H1 (cell line): Measurements from ENCODE around the gene TSC22D3. TPM values are rescaled to one million over a fixed set of nuclear protein-coding genes. Genes with fewer than 3 reads are reported as not detected.

Experiments
- CTCF ChIA-PET: fragments of 300-600 bp; sonication (Branson Sonifier 250); formaldehyde crosslinking; loops from one replicate; lab custom pipeline; 2021; ENCODE audit not compliant: partially characterized antibody; lab: Charles Lee
- POLR2A ChIA-PET: fragments of 300-600 bp; sonication (Branson Sonifier 250); formaldehyde crosslinking; loops from one replicate; lab custom pipeline; 2021; ENCODE audit warnings: inconsistent platforms; ENCODE audit not compliant: partially characterized antibody; lab: Charles Lee
- DNase-seq, 2 experiments: peaks; one replicate each; pipeline versions ENCODE4 v3.0.0 to v3.0.0-alpha.2; 2010 to 2022; ENCODE audit warnings: low spot score in 2 of 2, low read depth in 1 of 2, mixed read lengths in 1 of 2
- FAIRE-seq: peaks from 2 replicates; lab custom pipeline; 2011; peaks lifted over from hg19 to GRCh38; lab: Jason Lieb, UNC
- H2AFZ ChIP-seq: 2 replicates; pipeline ENCODE4 v1.8.1; 2012; ENCODE audit warnings: low read length, inconsistent platforms
- H2AK5ac ChIP-seq: 2 replicates; pipeline ENCODE4 v1.6.1; 2013; ENCODE audit warnings: low read depth, low read length
- H2BK120ac ChIP-seq: replicated peaks from 2 replicates; pipeline ENCODE3; 2013; ENCODE audit warnings: low read depth, low read length, inconsistent platforms
- H2BK12ac ChIP-seq: 2 replicates; pipeline ENCODE4 v1.6.1; 2013; ENCODE audit warnings: low read depth, low read length
- H2BK15ac ChIP-seq: 2 replicates; pipeline ENCODE4 v1.6.1; 2013; ENCODE audit warnings: low read length
- H2BK20ac ChIP-seq: 2 replicates; pipeline ENCODE4 v1.6.1; 2013; ENCODE audit warnings: low read length
- H2BK5ac ChIP-seq: 2 replicates; pipeline ENCODE4 v1.6.1; 2013; ENCODE audit warnings: low read depth, low read length
- H3K14ac ChIP-seq: 2 replicates; pipeline ENCODE4 v1.6.1; 2013; ENCODE audit warnings: inconsistent platforms; ENCODE audit not compliant: insufficient read length
- H3K18ac ChIP-seq: 2 replicates; pipeline ENCODE4 v1.6.1; 2013; ENCODE audit warnings: low read length; ENCODE audit errors: extremely low read depth
- H3K23ac ChIP-seq: 2 replicates; pipeline ENCODE4 v1.6.1; 2013; ENCODE audit warnings: inconsistent platforms; ENCODE audit not compliant: insufficient read length
- H3K23me2 ChIP-seq: 2 replicates; pipeline ENCODE4 v1.6.1; 2013; ENCODE audit warnings: low read depth, low read length
- H3K27ac ChIP-seq: 2 replicates; pipeline ENCODE4 v1.6.1; 2011; ENCODE audit warnings: low read depth, low read length, inconsistent platforms
- H3K27me3 ChIP-seq, 4 experiments: replicated peaks in 1 of 4; 1 replicate in 1 of 4; 2 replicates in 3 of 4; pipeline versions ENCODE4 v1.6.1 to v1.8.1; 2011 to 2013; ENCODE audit warnings: low read length in 3 of 4, mild to moderate bottlenecking in 3 of 4, inconsistent platforms in 2 of 4, mixed read lengths in 2 of 4, moderate library complexity in 1 of 4; ENCODE audit not compliant: control insufficient read depth in 3 of 4, insufficient read depth in 3 of 4; ENCODE audit errors: extremely low read depth in 1 of 4
- H3K36me3 ChIP-seq, 4 experiments: 2 replicates each; pipeline versions ENCODE4 v1.6.1 to v1.8.1; 2011 to 2013; ENCODE audit warnings: mild to moderate bottlenecking in 4 of 4, low read length in 3 of 4, moderate library complexity in 2 of 4, control low read depth in 1 of 4, inconsistent platforms in 1 of 4; ENCODE audit not compliant: insufficient read depth in 4 of 4, control insufficient read depth in 2 of 4
- H3K4ac ChIP-seq: replicated peaks from 2 replicates; pipeline ENCODE3; 2013; ENCODE audit warnings: low read length, low read depth, mixed read lengths, inconsistent platforms; ENCODE audit not compliant: insufficient read length
- H3K4me1 ChIP-seq, 4 experiments: replicated peaks in 1 of 4; 1 replicate in 1 of 4; 2 replicates in 3 of 4; pipeline versions ENCODE4 v1.6.1 to v1.8.1; 2011 to 2013; ENCODE audit warnings: low read length in 3 of 4, inconsistent platforms in 2 of 4, mixed read lengths in 1 of 4; ENCODE audit not compliant: insufficient read depth in 4 of 4, control insufficient read depth in 3 of 4
- H3K4me2 ChIP-seq, 2 experiments: 2 replicates each; pipeline versions ENCODE4 v1.6.1 to v1.8.1; 2011 to 2013; ENCODE audit warnings: low read depth in 2 of 2, low read length in 2 of 2, control low read depth in 1 of 2, inconsistent platforms in 1 of 2, mild to moderate bottlenecking in 1 of 2; ENCODE audit not compliant: insufficient read depth in 1 of 2
- H3K4me3 ChIP-seq, 4 experiments: fragments of 200-600, 300-600 bp in 1 of 4; sonication (generic), shearing (Covaris generic), sonication (Bioruptor Twin) in 1 of 4; 2 replicates each; pipeline versions ENCODE4 v1.5.1 to v1.8.1; 2011 to 2016; ENCODE audit warnings: low read length in 4 of 4, low read depth in 3 of 4, control low read depth in 2 of 4, inconsistent platforms in 2 of 4, mild to moderate bottlenecking in 2 of 4, mixed read lengths in 1 of 4, moderate library complexity in 1 of 4; ENCODE audit not compliant: insufficient read depth in 2 of 4; ENCODE audit errors: extremely low read depth in 1 of 4
- H3K56ac ChIP-seq: replicated peaks from 2 replicates; pipeline ENCODE3; 2013; ENCODE audit warnings: low read depth, mild to moderate bottlenecking, mixed read lengths, low read length, inconsistent platforms; ENCODE audit not compliant: insufficient read length
- H3K79me1 ChIP-seq: 2 replicates; pipeline ENCODE4 v1.6.1; 2013; ENCODE audit warnings: low read depth, low read length, control low read depth
- H3K79me2 ChIP-seq, 2 experiments: 2 replicates each; pipeline versions ENCODE4 v1.6.1 to v1.8.1; 2012 to 2013; ENCODE audit warnings: low read length in 2 of 2, mild to moderate bottlenecking in 2 of 2, inconsistent platforms in 1 of 2; ENCODE audit not compliant: insufficient read depth in 2 of 2, control insufficient read depth in 1 of 2
- H3K9ac ChIP-seq, 4 experiments: replicated peaks in 1 of 4; 1 replicate in 1 of 4; 2 replicates in 3 of 4; pipeline versions ENCODE4 v1.6.1 to v1.8.1; 2011 to 2013; ENCODE audit warnings: low read depth in 3 of 4, low read length in 3 of 4, control low read depth in 2 of 4, mild to moderate bottlenecking in 2 of 4, moderate library complexity in 2 of 4, inconsistent platforms in 1 of 4; ENCODE audit errors: extremely low read depth in 1 of 4
- H3K9me3 ChIP-seq, 2 experiments: 2 replicates each; pipeline versions ENCODE4 v1.6.1 to v1.8.1; 2012 to 2013; ENCODE audit warnings: mild to moderate bottlenecking in 2 of 2, moderate library complexity in 2 of 2, control low read depth in 1 of 2, inconsistent platforms in 1 of 2, low read depth in 1 of 2, low read length in 1 of 2, mixed read lengths in 1 of 2; ENCODE audit not compliant: insufficient read depth in 2 of 2
- H4K20me1 ChIP-seq, 2 experiments: replicated peaks in 1 of 2; 2 replicates each; pipeline versions ENCODE3 to v1.8.1; 2011 to 2013; ENCODE audit warnings: inconsistent platforms in 2 of 2, low read length in 2 of 2, mild to moderate bottlenecking in 1 of 2; ENCODE audit not compliant: insufficient read depth in 2 of 2, control insufficient read depth in 1 of 2
- H4K5ac ChIP-seq: 2 replicates; pipeline ENCODE4 v1.6.1; 2013; ENCODE audit warnings: low read length, low read depth, mixed read lengths, inconsistent platforms; ENCODE audit not compliant: insufficient read length
- H4K8ac ChIP-seq: 2 replicates; pipeline ENCODE4 v1.8.0; 2013; ENCODE audit warnings: mild to moderate bottlenecking, moderate library complexity, low read length, inconsistent platforms; ENCODE audit not compliant: insufficient read depth; ENCODE audit errors: extremely low read depth
- H4K91ac ChIP-seq: replicated peaks from 2 replicates; pipeline ENCODE3; 2013; ENCODE audit warnings: low read length, mixed read lengths, inconsistent platforms; ENCODE audit not compliant: insufficient read length
- BCL11A ChIP-seq, 2 experiments: IDR thresholded peaks; one replicate each; pipeline ENCODE4 v1.6.1; 2011; ENCODE audit warnings: low read depth in 2 of 2, low read length in 2 of 2, mild to moderate bottlenecking in 2 of 2
- CHD1 ChIP-seq: IDR thresholded peaks from 2 replicates; pipeline ENCODE4 v1.6.1; 2012; ENCODE audit warnings: low read depth, low read length, improper control_type of control experiment
- CTBP2 ChIP-seq: IDR thresholded peaks from 2 replicates; pipeline ENCODE4 v1.7.0; 2011; ENCODE audit warnings: borderline replicate concordance, mild to moderate bottlenecking, moderate library complexity, mixed read lengths, low read length; ENCODE audit not compliant: insufficient read depth, insufficient read length
- HDAC2 ChIP-seq, 2 experiments: fragments of 300-600 bp in 1 of 2; sonication (generic) in 1 of 2; IDR thresholded peaks; 2 replicates each; pipeline ENCODE4 v1.6.1; 2011 to 2012; ENCODE audit warnings: low read depth in 2 of 2, low read length in 2 of 2, mild to moderate bottlenecking in 2 of 2, moderate library complexity in 2 of 2, borderline replicate concordance in 1 of 2, inconsistent platforms in 1 of 2
- HDAC6 ChIP-seq: IDR thresholded peaks from one replicate; pipeline ENCODE4 v1.7.1; 2012; ENCODE audit warnings: low read depth, mild to moderate bottlenecking, inconsistent platforms, low read length, moderate library complexity
- KDM1A ChIP-seq: fragments of 200-600, 300-600 bp; sonication (generic); IDR thresholded peaks from 2 replicates; pipeline ENCODE4 v1.7.1; 2016; ENCODE audit warnings: mild to moderate bottlenecking, low read length, borderline replicate concordance
- KDM4A ChIP-seq: IDR thresholded peaks from one replicate; pipeline ENCODE4 v1.7.1; 2012; ENCODE audit warnings: low read depth, mild to moderate bottlenecking, moderate library complexity, low read length, inconsistent platforms; ENCODE audit not compliant: severe bottlenecking
- KDM5A ChIP-seq: fragments of 200-600 bp; IDR thresholded peaks from 2 replicates; pipeline ENCODE4 v1.7.1; 2012; ENCODE audit warnings: mild to moderate bottlenecking, low read length, inconsistent platforms, mixed read lengths
- PHF8 ChIP-seq: fragments of 200-600 bp; sonication (generic); conservative IDR thresholded peaks from 2 replicates; pipeline ENCODE4 v1.7.1; 2012; ENCODE audit warnings: low read depth, mild to moderate bottlenecking, inconsistent platforms, low read length, moderate library complexity
- RFX5 ChIP-seq: IDR thresholded peaks from 2 replicates; pipeline ENCODE4 v1.6.1; 2011; ENCODE audit warnings: low read depth, low read length, improper control_type of control experiment, borderline replicate concordance
- RXRA ChIP-seq: IDR thresholded peaks from 2 replicates; pipeline ENCODE4 v1.6.1; 2011; ENCODE audit warnings: low read depth, mild to moderate bottlenecking, low read length, moderate library complexity; ENCODE audit not compliant: insufficient read depth
- SUZ12 ChIP-seq: fragments of 200-600 bp; sonication (generic); IDR thresholded peaks from 2 replicates; pipeline ENCODE4 v1.6.1; 2012; ENCODE audit warnings: mild to moderate bottlenecking, inconsistent platforms, low read length, moderate library complexity, mixed read lengths
- TEAD4 ChIP-seq: IDR thresholded peaks from 2 replicates; pipeline ENCODE4 v1.6.1; 2012; ENCODE audit warnings: low read depth, low read length, inconsistent platforms, mixed read lengths
- YY1 ChIP-seq: IDR thresholded peaks from 2 replicates; pipeline ENCODE4 v1.6.1; 2011; ENCODE audit warnings: low read depth, mild to moderate bottlenecking, low read length
- WGBS, 2 experiments: shearing (Covaris generic) in 1 of 2; methylation state at CpG; one replicate each; pipeline versions ENCODE4 v1.1.6 to v1.1.7; 2013 to 2015; ENCODE audit warnings: low lambda C conversion rate in 2 of 2, mixed read lengths in 2 of 2, inconsistent platforms in 1 of 2, low coverage in 1 of 2, missing lambda C conversion rate in 1 of 2; ENCODE audit not compliant: insufficient replicate concordance in 2 of 2, insufficient coverage in 1 of 2, insufficient read length in 1 of 2; ENCODE audit errors: extremely low coverage in 1 of 2, missing lambda C conversion rate in 1 of 2; 5-methylcytosine and 5-hydroxymethylcytosine counted together
- polyA plus RNA-seq, 7 experiments: library from polyadenylated mRNA; depleted of rRNA in 3 of 7; stranded (reverse) in 5 of 7; unstranded in 2 of 7; fragments of >200 nt in 5 of 7; fragments of 200-250 nt in 2 of 7; gene quantifications; 1 replicate in 5 of 7; 2 replicates in 1 of 7; 4 replicates in 1 of 7; pipeline versions ENCODE4 v1.2.1 to v1.2.3, GENCODE V29; 2011 to 2013; ENCODE audit warnings: missing spikeins in 2 of 7, mixed read lengths in 2 of 7
- total RNA-seq: library from RNA; stranded (reverse); fragmentation: NEBNext Ultra II Directional; extraction: Animal tissue kit (Norgen Biotek cat#: 25700); gene quantifications from 2 replicates; pipeline ENCODE4 v1.2.1, GENCODE V29; 2021

The TSC22D3 gene
- total and polyA plus RNA-seq, 2 of the 8 experiments (the other 6 are each of a cell fraction or from before 2014, with no cell fraction given) = 7.6 to 12.9 TPM

GRCh38 chrX:107683931-107684330, 91.7 kb downstream of the TSC22D3 start:
- Histone ChIP-seq H3K9ac (no peak overlapping the region), H3K56ac (no peak overlapping the region), H3K4me2 (no peak overlapping the region), H3K27ac (no peak overlapping the region), H3K4ac (no peak overlapping the region), H3K4me3 (no peak overlapping the region), H3K79me1 (no peaks in the 10 kb centered on the region), H3K79me2 (no peaks in the 10 kb centered on the region), H2BK15ac (no peak overlapping the region), H2BK12ac (no peak overlapping the region), H4K8ac (no peak overlapping the region), H2BK5ac (no peak overlapping the region), H2AFZ (no peak overlapping the region), H3K4me1 (no peaks in the 10 kb centered on the region), H2BK120ac (no peak overlapping the region), H3K23ac (no peak overlapping the region), H3K23me2 (no peaks in the 10 kb centered on the region), H4K91ac (peak overlapping the region; percentile 74), H3K36me3 (no peaks in the 10 kb centered on the region), H2AK5ac (no peak overlapping the region), H3K9me3 (no peaks in the 10 kb centered on the region), H4K5ac (no peak overlapping the region), H3K27me3 (no peaks in the 10 kb centered on the region), H2BK20ac (no peak overlapping the region), H4K20me1 (no peaks in the 10 kb centered on the region), H3K14ac (no peak overlapping the region), H3K18ac (no peak overlapping the region)
- FAIRE-seq (no peak), DNase-seq (no peak)
- 82% methylated on average over 3 of the region's 3 CpGs; no CpG with 5 or more reads in 1 of the 2 experiments for WGBS, 2 experiments
- ChIA-PET CTCF (interaction anchor here (0.7 to 3.1 kb wide), 4 partner anchors 11 to 27 kb away, joined by 3 to 11 read pairs (median 5); no protein-coding TSS in a partner anchor), POLR2A (interaction anchor here (1.0 to 2.2 kb wide), 2 partner anchors 11 to 32 kb away, joined by 3 to 7 read pairs; no protein-coding TSS in a partner anchor)
- no peak for TF ChIP-seq TEAD4
- TF ChIP-seq RFX5 = no peak
- no peak for TF ChIP-seq YY1
- no peak for TF ChIP-seq HDAC6
- no peak for TF ChIP-seq CTBP2
- no peak for TF ChIP-seq KDM1A
- TF ChIP-seq KDM5A = no peak
- no peak for TF ChIP-seq KDM4A
- no peak for TF ChIP-seq HDAC2 (IDR thresholded peaks at IDR 0.05; ENCODE audit: borderline replicate concordance in 1 of 2, low read depth in 2 of 2, low read length in 2 of 2)
- TF ChIP-seq RXRA = no peak
- no peak for TF ChIP-seq SUZ12
- no peak for TF ChIP-seq BCL11A (IDR thresholded peaks at IDR 0.05; ENCODE audit: low read depth in 2 of 2, low read length in 2 of 2)
- no peak for TF ChIP-seq PHF8
- TF ChIP-seq CHD1 = no peak
